ENCODE results near the gene COL9A2. TPM values are rescaled to one million over a fixed set of nuclear protein-coding genes. Genes with fewer than 3 reads are reported as not detected.

COL9A2 gene
- total RNA-seq: 19.7 and 20.2 TPM in 2 replicates

DNA sequence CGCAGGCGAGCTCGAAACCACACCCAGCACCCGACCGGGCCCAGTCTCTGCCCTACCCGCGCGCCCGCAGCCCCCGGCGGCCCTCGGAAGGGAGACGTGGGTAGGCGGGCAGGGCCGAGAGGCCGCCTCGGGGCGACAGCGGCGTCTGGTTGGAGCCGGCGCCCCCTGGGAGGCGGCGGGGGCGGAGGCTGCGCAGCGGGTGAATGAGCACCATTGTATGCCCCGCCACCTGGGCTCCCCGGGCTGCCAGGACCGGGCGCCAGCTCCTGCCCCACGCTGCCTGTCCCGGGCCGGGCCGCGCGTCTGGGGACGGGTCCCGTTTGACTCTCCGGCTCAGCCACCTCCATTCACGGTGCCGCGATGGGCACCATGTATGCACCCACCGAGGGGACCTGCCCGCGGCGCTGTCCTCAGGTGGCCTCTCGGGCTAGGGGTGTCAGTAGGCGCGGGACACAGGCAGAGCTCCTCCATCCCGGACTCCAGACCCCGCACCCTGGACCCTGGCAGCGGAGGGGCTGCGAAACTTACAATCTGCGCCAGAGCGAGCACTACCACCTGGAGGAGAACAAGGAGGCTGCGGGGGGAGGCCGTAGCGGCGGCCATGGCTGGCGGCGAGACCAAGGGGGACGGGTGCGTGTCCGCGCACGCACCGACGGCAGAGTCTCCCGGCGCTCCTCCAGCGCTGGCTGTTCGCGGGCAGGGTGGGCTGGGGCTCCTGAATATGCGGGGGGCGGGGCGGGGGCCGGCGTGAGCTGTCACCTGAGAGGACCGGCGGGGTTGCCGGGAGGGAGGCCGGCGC, at the start of gene COL9A2:
COL9A2 (minus strand) TSS at position 692 of the 799 bp plus-strand sequence; CDS start at position 603, 89 bp downstream.
- H3K36me3 ChIP-seq (ENCODE audit: control insufficient read depth, insufficient read depth, low read length): no peaks in the 10 kb centered on the region
- no peak for TF ChIP-seq CTCF (IDR thresholded peaks at IDR 0.05; ENCODE audit: insufficient read depth, low read length, poor library complexity, severe bottlenecking)
- DNase-seq (ENCODE audit: low read depth): no peak
- H3K27me3 ChIP-seq (ENCODE audit: control insufficient read depth, insufficient read depth, low read length): peaks cover 27% of the 10 kb centered on the region
- peak within 1 kb of the TSS; percentile 43 for H3K4me3 ChIP-seq (ENCODE audit: low read depth, low read length)

- no peak for DNase-seq (ENCODE audit: low read depth)
- TF ChIP-seq CTCF (IDR thresholded peaks at IDR 0.05; ENCODE audit: insufficient read depth, low read length, poor library complexity, severe bottlenecking): no peak
- Histone ChIP-seq H3K4me3 (ENCODE audit: low read depth, low read length) (no peak overlapping the region), H3K36me3 (ENCODE audit: control insufficient read depth, insufficient read depth, low read length) (no peaks in the 10 kb centered on the region), H3K27me3 (ENCODE audit: control insufficient read depth, insufficient read depth, low read length) (peaks cover 2% of the 10 kb centered on the region)
These were observed 46.6 kb upstream of the COL9A2 start for GRCh38 chr1:40363721-40364120.

- no peak for TF ChIP-seq CTCF (IDR thresholded peaks at IDR 0.05; ENCODE audit: insufficient read depth, low read length, poor library complexity, severe bottlenecking)
- Histone ChIP-seq H3K36me3 (ENCODE audit: control insufficient read depth, insufficient read depth, low read length) (no peaks in the 10 kb centered on the region), H3K4me3 (ENCODE audit: low read depth, low read length) (no peak overlapping the region), H3K27me3 (ENCODE audit: control insufficient read depth, insufficient read depth, low read length) (peaks cover 2% of the 10 kb centered on the region)
- no peak for DNase-seq (ENCODE audit: low read depth)
These were observed 45.6 kb upstream of the COL9A2 start for GRCh38 chr1:40362699-40363098.

GRCh38 chr1:40362199-40362598, 45.1 kb upstream of the COL9A2 start:
- TF ChIP-seq CTCF (IDR thresholded peaks at IDR 0.05; ENCODE audit: insufficient read depth, low read length, poor library complexity, severe bottlenecking): no peak
- no peak for DNase-seq (ENCODE audit: low read depth)
- no peaks in the 10 kb centered on the region for H3K36me3 ChIP-seq (ENCODE audit: control insufficient read depth, insufficient read depth, low read length)
- no peak overlapping the region for H3K4me3 ChIP-seq (ENCODE audit: low read depth, low read length)
- H3K27me3 ChIP-seq (ENCODE audit: control insufficient read depth, insufficient read depth, low read length): peaks cover 2% of the 10 kb centered on the region

GRCh38 chr1:40361637-40362036, 44.6 kb upstream of the COL9A2 start:
- H3K36me3 ChIP-seq (ENCODE audit: control insufficient read depth, insufficient read depth, low read length): no peaks in the 10 kb centered on the region
- H3K27me3 ChIP-seq (ENCODE audit: control insufficient read depth, insufficient read depth, low read length): peaks cover 2% of the 10 kb centered on the region
- TF ChIP-seq CTCF (IDR thresholded peaks at IDR 0.05; ENCODE audit: insufficient read depth, low read length, poor library complexity, severe bottlenecking): no peak
- no peak for DNase-seq (ENCODE audit: low read depth)
- no peak overlapping the region for H3K4me3 ChIP-seq (ENCODE audit: low read depth, low read length)

GRCh38 chr1:40361201-40361600, 44.1 kb upstream of the COL9A2 start:
- no peak for TF ChIP-seq CTCF (IDR thresholded peaks at IDR 0.05; ENCODE audit: insufficient read depth, low read length, poor library complexity, severe bottlenecking)
- DNase-seq (ENCODE audit: low read depth): no peak
- Histone ChIP-seq H3K27me3 (ENCODE audit: control insufficient read depth, insufficient read depth, low read length) (peaks cover 2% of the 10 kb centered on the region), H3K4me3 (ENCODE audit: low read depth, low read length) (no peak overlapping the region), H3K36me3 (ENCODE audit: control insufficient read depth, insufficient read depth, low read length) (no peaks in the 10 kb centered on the region)
